ENCODE results near the gene NFASC. TPM values are rescaled to one million over a fixed set of nuclear protein-coding genes. Genes with fewer than 3 reads are reported as not detected.

NFASC gene
- total and polyA plus RNA-seq, 4 donors, result 0.23 to 5.4 (median 1.9) TPM

Other genes starting within 250 kb of the NFASC start
- 1 to 10 TPM in 1 of 2 donors, under 1 TPM in 1; 0.42 to 2.8 TPM for gene LRRN2, start 185.1 kb upstream of the NFASC start, total RNA-seq
- gene LRRN2, start 185.1 kb upstream of the NFASC start, polyA plus RNA-seq, result under 1 TPM; 0.13 to 0.14 TPM
- under 1 TPM; 0.05 to 0.17 TPM for gene CNTN2, start 172.3 kb downstream of the NFASC start, total RNA-seq
- gene CNTN2, start 172.3 kb downstream of the NFASC start, polyA plus RNA-seq, result under 1 TPM; 0.17 to 0.25 TPM
- gene TMEM81, start 213.6 kb downstream of the NFASC start, total RNA-seq, result 1 to 10 TPM in 1 of 2 donors, under 1 TPM in 1; 0.98 to 2.8 TPM
- gene TMEM81, start 213.6 kb downstream of the NFASC start, polyA plus RNA-seq, result under 1 TPM; 0.78 to 0.81 TPM